GM12872 (cell line): ENCODE measurements around the gene RALGPS2.

Experiments used
- TF ChIP-seq, protein P1 (sequence below): IDR thresholded peaks from 3 replicates; pipeline ENCODE4 v1.5.1; 2011; ENCODE audit warnings: low read depth, mild to moderate bottlenecking, low read length, moderate library complexity; ENCODE audit not compliant: insufficient read depth

The RALGPS2 gene

DNA sequence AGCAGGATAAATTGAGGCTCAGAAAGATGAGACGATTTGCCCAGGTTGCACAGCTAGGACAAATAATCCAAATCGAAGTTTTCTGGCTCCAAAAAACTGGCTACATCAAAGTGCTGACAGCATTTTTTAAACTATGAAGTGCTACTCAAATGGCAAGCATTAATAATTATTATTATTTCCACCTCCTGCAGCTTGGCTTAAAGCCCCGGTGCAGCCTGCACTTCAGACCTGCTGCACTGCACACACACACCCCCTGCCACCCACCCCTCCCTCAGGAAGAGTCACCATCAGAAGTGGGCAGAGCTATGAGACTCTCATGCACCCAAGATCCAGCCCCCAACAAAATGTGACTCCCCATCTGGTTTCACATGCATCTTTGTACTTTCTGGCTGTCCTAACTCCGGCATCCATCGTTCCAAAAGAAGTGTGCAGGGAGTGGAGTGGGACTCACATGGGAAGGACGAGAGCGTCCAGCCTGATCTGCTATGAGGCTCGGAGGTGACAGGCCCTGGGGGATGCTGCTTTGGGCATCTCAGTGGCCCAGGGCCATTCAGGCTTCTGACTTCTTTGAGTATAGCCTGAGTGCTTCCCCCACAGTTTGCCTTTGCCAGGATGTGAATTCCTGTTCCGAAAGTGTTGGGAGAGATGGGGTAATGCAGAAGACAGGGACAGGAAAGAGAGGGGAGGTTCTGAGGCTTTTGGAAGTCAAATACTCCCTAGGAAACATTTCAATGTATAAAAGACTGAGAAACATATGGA is 235.6 kb downstream of the RALGPS2 start:
- TF ChIP-seq, protein P1, sequence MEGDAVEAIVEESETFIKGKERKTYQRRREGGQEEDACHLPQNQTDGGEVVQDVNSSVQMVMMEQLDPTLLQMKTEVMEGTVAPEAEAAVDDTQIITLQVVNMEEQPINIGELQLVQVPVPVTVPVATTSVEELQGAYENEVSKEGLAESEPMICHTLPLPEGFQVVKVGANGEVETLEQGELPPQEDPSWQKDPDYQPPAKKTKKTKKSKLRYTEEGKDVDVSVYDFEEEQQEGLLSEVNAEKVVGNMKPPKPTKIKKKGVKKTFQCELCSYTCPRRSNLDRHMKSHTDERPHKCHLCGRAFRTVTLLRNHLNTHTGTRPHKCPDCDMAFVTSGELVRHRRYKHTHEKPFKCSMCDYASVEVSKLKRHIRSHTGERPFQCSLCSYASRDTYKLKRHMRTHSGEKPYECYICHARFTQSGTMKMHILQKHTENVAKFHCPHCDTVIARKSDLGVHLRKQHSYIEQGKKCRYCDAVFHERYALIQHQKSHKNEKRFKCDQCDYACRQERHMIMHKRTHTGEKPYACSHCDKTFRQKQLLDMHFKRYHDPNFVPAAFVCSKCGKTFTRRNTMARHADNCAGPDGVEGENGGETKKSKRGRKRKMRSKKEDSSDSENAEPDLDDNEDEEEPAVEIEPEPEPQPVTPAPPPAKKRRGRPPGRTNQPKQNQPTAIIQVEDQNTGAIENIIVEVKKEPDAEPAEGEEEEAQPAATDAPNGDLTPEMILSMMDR, result no peak

DNA sequence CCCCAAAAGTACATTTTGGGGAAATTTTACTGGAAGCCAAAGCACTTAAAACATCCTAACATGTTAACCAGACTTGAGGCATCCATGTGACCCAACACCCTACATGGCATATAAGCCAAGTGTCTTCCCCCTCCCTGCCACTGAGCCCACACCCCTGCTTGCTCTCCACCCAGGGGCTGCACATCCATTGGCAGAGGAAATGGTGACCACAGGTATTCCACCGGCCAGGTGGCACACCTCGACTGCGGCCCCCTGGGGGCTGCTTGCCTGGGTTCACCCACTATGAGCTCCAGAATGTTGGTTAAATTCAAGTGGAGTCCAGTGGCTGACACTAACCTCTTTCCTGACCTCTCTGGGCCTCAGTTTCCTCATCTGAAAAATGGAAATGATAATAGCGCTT is 236.3 kb downstream of the RALGPS2 start:
- TF ChIP-seq, protein P1, result no peak

DNA sequence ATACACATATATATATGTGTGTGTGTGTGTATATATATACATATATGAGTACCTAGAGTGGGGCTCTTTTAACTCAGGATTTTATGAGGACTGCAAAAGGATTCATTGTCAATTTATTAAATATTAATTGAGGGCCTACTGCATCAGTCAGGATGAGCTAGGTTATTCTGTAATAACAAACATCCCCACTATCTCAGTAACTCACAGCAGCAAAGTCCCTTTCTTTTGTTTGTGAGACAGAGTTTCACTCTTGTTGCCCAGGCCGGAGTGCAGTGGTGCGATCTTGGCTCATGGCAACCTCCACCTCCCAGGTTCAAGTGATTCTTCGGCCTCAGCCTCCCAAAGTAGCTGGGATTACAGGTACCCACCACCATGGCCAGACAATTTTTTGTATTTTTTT is 236.8 kb downstream of the RALGPS2 start:
- TF ChIP-seq, protein P1, result no peak

DNA sequence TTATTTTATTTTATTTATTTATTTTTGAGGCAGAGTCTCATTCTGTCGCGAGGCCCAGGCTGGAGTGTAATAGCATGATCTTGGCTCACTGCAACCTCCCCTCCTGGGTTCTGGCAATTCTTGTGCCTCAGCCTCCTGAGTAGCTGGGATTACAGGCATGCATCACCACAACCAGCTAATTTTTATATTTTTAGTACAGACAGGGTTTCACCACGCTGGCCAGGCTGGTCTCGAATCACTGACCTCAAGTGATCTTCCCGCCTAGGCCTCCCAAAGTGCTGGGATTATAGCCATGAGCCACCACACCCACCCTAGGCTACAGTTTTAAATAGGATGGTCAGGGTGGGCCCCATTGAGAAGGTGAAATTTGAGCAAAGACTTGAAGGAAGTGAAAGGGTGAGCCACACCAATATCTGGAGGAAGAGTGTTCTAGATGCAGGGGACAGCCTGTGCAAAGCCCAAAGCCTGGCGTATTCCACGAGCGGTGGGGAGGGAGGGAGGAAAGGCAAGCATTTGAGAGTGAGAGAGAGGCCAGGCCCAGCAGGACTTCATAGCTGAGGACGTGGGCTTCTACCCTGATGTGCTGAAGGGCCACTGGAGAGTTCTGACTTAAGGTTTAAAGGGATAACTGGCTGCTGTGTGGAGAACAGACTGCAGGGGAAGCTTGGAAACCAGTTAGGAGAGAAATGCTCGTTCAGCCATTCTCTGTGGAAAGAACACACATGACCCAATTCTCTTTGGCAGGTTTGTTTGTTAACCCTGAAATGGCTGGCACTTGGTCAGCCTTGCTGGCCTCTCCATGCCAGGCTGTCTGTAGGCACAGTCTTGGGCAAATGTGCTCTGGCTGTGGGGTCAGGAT is 238.0 kb downstream of the RALGPS2 start:
- TF ChIP-seq, protein P1, result no peak

DNA sequence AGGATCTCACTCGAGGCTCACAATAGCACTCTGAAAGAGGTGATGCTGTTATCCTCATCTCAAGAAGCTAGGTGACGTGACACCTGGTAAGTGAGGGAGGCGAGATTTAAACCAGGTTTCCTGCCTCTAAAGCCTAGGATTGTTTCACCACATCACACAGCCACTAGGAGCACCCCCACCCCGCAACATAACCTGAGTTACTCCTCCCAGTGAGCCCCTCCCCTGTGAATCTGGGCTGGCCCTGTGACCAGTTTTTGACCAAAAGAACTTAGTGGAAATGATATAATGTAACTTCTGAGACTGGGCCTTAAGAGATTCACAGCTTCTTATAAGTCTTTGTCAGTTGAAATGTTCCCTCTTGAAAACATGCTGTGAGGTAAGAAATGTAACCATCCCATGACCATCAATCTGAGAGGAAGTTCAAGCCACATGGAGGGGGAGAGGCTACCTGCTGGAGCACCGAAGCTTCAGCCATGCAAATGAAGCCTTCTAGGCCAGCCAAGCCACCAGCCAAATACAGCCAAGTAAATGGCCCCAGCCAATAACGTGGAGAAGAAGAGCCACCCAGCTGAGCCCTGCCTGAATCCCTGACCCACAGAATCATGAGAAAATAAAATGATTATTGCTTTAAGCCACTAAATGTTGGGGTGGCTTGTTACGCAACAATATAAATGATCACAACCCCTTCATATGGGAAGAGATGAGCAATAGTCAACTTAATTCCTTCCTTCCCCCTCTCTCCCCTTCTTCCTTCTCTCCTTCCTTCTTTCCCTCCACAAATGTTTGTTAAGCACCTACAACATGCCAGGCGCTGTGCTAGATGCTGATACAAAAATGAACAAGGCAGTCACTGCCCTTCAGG is 239.7 kb downstream of the RALGPS2 start:
- TF ChIP-seq, protein P1, result no peak

DNA sequence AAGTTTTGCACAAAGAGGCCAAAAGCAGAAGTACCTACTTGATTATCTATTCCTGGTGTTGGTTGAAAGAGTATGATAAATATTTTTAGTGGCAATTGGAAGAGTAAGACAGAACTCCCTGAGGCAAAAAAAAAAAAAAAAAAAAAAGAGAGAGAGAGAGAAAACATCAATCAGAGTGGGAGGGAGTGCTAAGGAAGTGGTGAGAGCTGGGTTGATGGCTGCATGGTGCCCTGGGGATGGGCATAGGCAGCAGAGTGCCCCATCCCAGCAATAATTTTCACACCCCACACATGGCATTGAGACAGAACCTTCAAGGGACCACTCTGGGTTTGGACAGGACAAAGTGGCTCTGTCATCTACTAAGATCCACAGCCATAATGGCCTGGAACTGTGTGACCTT is 241.3 kb downstream of the RALGPS2 start:
- TF ChIP-seq, protein P1, result no peak
